Stimulated activated CD4-positive, alpha-beta T cell treated with anti-CD3 and anti-CD28 coated beads, Interleukin-15, amount 100 ng/mL, for 24 hours (primary cell): Measurements from ENCODE around the gene TFAP2A.

ENCODE experiments used
- DNase-seq: peaks from one replicate; pipeline ENCODE4 v3.0.0-alpha.2; 2020

The TFAP2A gene

GRCh38 chr6:10412461-10413261 lies 2.2 kb downstream of the TFAP2A start:
- DNase-seq: no peak

DNA sequence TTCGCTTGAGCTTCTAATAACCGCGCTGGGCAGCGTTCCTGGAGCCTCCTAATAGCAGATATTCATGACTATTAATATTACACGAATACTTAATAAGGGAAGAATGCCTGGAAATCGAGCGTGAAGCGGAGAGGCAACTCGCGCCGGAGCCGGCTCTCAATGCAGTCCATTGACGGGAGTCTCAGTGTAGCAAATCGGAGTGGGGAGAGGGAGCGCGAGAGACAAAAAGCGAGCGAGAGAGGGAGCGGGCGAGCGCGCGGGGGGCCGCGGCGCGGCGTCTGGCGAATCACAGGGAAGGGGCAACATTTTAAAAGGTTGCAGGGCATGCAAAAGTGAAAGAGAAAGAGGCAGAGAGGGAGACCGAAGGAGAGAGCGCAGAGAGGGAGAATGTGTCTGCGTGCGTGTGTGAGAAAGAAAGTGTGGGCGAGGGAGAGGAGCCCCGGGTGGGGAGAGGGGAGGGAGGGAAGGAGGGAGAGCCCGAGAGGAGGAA lies 2.9 kb downstream of the TFAP2A start:
- peak; percentile 45 for DNase-seq

DNA sequence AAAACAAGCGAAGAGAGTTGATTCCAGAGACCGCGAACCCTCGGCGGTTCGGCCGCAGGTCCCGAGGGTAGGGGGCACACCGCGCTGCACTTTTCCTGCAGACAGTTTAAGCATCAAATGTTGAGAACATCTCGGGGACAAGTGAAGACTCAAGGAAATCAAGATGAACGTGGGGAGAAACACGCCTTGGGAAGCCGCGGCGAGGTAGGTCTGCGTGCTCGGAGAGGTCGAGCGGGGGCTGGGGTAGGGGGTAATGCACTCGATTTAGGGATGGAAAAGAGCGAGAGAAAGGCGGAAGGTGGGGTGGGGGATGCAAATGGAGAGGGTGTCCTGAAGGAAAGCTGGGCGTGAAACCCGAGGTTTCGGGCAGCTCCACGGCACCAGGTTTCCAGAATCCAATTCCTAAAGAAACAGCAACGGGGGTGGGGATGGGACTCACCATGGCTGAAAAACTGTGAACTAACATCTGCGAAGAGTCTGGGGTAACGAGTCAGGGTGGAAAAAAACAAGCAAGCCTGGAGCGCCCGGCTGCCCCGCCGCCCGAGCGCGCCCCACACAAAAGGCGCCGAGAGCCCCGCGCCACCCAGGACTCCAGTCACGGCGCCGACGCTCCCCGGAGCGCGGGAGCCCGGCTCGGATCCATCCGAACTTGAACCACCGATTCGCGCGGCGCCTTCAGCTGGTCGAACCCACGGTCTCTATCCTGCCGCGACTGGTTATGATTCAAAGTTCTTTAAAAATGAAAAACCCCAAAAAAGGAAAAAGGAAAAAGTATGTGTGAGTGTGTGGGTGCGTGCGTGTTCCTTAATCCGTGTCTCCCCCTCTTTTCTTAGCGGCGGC lies 3.5 kb downstream of the TFAP2A start:
- no peak for DNase-seq

DNA sequence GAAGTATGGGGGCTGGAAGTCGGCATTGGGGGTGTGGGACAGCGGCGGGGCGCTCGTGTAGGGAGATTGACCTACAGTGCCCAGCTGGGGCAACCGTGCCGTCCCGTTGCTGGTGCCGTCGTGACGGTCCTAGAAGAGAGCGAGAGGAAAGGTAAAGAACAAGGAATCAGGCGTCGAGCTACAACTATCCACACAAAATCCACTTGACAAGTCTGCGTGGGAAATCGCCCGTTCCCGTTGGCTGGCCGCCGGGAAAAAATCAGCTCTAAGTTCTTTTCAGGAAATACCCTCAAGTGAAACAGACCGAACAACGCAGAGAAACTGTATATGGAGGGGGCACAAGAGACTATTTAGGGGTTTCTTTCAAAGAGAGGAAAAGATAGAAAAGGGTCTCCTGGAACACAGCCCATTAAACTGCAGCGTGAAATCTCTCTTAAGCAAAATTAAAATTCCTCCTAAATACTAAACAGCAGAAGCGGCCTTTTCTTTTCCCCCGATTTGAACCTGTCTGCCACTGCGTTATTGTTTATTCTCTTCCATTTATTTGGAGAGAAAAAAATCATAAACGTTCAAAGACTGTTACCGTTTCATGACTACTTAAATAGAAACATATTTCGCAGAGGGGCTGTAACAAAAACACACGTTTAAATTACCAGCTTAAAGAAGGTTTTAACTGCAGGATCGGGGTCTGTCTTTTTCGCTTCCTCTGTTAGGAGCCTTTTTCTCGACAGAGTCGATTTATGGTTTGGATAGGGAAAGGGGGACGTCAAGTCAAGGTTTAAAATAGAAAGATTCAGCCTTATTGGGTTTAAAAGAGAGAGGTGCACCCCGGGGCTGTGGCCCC lies 4.4 kb downstream of the TFAP2A start:
- no peak for DNase-seq

DNA sequence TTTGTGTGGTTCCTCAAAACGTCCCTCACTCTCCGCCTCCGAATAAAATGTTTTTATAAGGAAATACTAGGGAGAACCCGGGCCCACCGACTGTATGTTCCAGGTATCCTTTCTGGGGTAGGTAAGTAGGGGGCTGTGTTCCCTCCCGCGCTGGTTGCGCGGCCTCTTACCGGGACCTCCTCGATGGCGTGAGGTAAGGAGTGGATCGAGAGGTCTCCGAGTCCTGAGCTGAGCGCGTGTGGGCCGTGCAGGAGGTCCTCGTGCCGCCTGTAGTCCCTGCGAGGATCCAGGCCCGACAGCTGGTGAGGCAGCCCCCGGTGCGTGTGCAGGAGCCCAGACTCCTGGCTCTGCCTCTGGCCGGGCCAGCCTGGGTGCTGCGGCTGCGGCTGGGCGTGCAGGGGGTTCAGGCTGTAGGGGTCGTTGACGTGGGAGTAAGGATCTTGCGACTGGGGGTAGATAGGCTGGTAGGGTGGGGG lies 5.1 kb downstream of the TFAP2A start:
- no peak for DNase-seq

DNA sequence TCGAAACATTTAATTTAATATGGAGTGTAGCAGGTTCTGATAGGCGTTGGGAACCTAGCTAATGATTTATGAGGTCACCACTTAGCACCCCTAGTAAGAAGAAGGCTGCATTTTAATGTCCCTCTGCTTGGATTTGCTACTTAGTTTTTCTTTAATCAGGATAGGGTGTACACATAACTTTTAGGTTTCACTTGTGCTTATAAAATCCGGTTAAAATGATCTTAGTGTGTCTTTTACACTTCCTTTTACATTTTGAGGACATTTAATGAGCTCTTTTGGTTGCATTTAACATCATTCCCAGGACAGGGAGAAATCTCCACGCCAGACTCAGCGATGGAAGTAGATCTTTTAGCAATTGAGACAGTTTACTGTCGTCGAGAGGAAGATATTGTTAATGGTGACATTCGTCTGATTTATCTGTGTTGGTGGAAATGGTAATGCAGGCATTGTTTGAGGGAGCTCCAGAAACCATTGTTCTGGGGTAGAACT lies 5.6 kb downstream of the TFAP2A start:
- no peak for DNase-seq

DNA sequence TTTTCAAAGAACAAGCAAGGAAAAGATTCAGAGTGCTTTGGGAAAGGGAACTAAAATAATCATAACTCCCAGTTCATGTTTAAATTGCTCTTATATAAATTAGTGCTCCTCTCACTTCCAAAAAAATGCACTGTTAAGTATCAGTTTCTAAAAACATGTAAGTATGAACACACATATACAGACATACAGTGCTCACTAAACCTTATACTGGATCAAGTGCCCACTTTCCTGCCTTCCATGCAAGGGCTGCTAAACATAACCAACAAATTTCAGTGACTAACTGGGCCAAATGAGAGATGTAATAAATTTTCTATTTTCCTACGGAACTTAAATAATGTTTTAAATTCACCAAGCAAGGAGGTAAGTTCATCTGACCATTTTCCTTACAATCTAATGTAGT lies 6.4 kb downstream of the TFAP2A start:
- DNase-seq: no peak

DNA sequence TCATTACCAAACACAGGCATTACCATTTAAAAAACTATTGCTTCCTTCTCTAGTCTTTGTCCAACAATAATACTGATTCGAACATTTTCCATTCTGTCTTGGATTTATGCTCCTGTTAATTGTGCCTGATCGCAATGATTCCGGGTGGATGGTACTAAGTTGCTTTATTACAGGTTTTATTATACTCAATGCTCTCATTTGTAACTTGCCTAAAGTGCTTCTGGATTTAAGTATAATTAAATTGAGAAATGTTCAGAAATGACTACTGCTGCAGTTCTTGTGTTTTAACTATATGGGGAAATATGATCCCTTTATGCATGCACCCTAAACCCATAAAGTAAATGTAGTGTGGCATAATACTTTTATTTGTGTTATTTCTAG lies 7.2 kb downstream of the TFAP2A start:
- no peak for DNase-seq

DNA sequence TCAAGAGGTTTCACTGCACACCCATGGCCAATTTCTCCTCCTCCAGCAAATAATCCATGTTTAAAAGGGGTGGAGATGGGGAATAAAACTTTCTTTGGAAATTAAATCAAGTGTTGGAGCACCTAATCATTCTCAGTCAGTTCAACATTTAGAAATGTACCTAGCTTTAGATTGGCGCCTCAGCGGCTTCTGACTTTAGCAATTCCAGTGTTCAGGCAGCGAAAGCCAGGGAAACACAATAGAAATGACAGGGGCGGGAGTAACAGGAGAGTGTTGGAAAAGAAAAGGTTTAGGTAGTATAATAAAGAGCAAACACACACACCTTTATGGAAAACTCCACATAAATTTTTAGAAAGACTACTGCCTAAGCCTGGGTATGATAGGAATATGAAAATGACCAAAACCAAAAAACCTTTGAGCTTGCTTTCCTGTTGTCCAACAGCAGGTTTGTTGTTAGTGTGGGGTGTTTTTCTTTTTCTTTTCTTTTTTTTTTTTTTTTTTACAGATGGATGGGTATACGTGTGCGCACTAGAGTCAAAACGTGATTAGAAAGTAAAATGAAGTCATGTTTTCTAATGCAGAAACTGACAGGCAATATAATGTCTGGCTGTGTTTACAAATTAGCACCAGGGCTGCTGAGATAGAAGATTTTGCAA lies 7.7 kb downstream of the TFAP2A start:
- no peak for DNase-seq

DNA sequence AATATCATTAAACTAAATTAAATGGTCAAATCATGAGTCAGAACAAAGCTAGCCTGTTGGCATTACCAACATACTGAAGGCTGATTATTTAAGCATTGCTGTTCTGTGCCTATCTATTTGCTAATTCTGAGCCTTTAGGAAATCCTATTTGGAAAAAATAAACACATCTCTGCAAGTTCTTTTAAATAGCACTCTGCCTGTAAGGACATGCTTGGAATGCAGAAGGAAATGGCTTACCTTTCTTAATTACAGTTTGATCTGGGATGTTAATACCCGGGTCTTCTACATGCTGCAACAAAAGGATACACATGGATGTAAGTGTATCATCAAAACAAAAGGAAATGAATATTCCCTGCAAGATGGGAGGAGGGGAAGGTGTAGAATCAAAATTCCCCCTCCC lies 8.3 kb downstream of the TFAP2A start:
- DNase-seq: no peak

- no peak for DNase-seq
Observed at GRCh38 chr6:10405513-10405900, 9.4 kb downstream of the TFAP2A start.

GRCh38 chr6:10404799-10405512 lies 9.9 kb downstream of the TFAP2A start:
- DNase-seq: no peak

DNA sequence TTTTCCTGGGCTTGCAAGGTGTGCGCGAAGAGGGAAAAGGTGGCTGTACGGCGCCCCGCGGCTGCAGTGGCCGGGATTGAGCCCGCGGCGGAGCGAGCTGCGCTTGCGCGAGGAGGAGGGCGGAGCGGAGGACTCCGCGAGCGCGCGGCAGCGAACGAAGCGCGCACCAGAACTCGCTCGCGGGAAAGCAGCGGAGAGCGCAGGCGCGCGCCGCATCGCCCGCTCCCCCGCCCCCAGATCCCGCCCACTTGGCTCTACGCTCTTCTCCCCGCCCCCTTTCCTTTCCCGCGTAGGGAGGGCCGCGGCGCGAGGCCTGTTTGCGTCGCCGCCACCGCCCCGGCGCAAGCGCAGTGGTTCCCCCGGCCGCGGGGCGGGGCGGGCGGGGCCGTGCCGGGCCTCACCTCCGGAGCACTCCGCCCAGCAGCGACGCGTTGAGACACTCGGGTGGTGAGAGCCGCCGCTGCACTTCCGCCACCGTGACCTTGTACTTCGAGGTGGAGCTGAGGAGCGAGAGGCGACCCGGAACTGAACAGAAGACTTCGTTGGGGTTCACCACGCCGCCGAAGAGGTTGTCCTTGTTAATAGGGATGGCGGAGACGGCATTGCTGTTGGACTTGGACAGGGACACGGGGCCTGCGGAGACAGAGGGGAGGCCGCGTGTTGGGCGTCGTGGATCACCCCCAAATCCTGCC lies 10.6 kb downstream of the TFAP2A start:
- DNase-seq: peak; percentile 91

GRCh38 chr6:10403385-10404106 lies 11.3 kb downstream of the TFAP2A start:
- DNase-seq: no peak

DNA sequence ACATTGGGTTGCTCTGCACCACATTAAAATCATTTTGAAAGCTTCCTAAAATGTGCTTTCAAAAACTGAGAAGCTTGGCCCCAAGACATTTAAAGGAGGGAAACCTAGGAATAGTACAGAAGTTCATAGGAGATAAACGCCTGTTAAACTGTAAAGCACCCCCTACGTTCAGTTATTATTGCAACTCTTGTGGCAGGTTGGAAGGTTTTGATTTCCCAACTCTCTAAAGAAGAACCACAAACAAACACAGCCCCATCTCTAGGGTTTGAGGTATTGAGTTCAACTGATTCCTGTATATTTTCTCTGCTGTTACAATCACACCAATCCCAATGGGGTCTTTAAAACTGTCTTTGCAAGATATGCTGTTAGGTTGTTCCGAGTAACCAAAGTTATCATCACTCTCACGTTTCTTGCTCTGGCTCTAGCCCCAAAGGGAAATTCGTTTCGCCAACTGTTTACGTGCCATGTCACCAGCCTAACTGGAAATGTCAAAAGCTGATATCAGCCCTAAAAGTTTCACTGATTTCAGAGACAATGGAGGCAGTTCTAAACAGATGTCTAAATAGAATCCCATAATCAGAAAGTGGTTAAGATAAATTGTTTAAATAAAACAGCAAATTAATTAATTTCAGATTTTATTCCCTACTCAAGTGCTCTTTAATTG lies 12.1 kb downstream of the TFAP2A start:
- DNase-seq: no peak

DNA sequence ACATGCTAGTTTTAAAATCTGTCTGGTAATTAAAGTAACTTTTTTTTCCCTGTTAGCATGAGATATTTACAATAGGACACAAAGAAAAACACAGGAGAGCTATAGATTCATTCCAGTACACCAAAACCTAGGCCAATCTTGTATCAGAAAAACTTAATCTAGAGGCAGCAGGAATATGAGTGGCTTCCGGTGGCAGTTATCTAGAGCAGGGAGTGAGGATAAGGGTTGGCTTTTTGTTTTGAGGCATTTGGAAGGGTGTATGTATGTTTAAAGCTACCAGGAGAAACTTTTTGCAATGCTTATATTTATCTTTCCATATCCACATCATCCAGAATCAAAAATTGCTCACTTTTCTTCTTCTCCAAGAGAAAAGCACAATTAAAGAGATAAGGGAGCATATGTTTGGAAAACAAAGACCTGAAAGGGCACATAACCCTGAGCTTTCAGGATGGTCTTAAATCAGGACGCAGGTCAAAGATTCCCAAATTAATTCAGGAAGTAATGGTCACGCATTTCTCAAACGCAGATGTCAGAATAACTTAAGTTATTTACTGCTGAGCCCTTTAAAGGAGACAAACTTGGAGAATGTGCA lies 13.1 kb downstream of the TFAP2A start:
- DNase-seq: no peak

GRCh38 chr6:10401004-10401536 lies 13.8 kb downstream of the TFAP2A start:
- no peak for DNase-seq

- DNase-seq: no peak
Observed at GRCh38 chr6:10400330-10400729, 14.5 kb downstream of the TFAP2A start.

- DNase-seq: no peak
Observed at GRCh38 chr6:10399451-10399850, 15.4 kb downstream of the TFAP2A start.
